ENCODE measurements around the gene BMPR1A. TPM values are rescaled to one million over a fixed set of nuclear protein-coding genes. Genes with fewer than 3 reads are reported as not detected.
A peak's percentile ranks its signal among the peaks of the same experiment; 100 is the strongest.
"Not testable (repeated sequence)": the region's sequence is repeated elsewhere in the genome, so short reads cannot be mapped to it uniquely, and the experiment has no call there.

The BMPR1A gene
- polyA plus RNA-seq, 2 of the 4 experiments (the other 2 are of a cell fraction) = 25.5 to 39.0 TPM

- no peak for TF ChIP-seq ELK1 (IDR thresholded peaks at IDR 0.05; ENCODE audit: low read depth, low read length)
- no peak for TF ChIP-seq BHLHE40 (IDR thresholded peaks at IDR 0.05; ENCODE audit: low read depth, low read length)
- no peak for TF ChIP-seq RAD21 (conservative IDR thresholded peaks at IDR 0.05 in 1 of 2, IDR thresholded peaks at IDR 0.05 in 1 of 2)
- TF ChIP-seq CHD4 (IDR thresholded peaks at IDR 0.05; ENCODE audit: borderline replicate concordance) = no peak
Observed at GRCh38 chr10:86850481-86850880, 94.1 kb downstream of the BMPR1A start (continued).

- no peaks in the 10 kb centered on the region for H3K9me3 ChIP-seq
- no peak overlapping the region for H3K27ac ChIP-seq
- FAIRE-seq = no peak
- TF ChIP-seq NR3C1 (IDR thresholded peaks at IDR 0.05) = no peak
- no peak for TF ChIP-seq GATA3 (IDR thresholded peaks at IDR 0.05; ENCODE audit: borderline replicate concordance)
- peak; percentile 88 for TF ChIP-seq MAFK (IDR thresholded peaks at IDR 0.05; ENCODE audit: partially characterized antibody)
- no peak for TF ChIP-seq ZNF302 (CRISPR knock-in tag; IDR thresholded peaks at IDR 0.05)
- TF ChIP-seq TFCP2L1 (CRISPR knock-in tag; IDR thresholded peaks at IDR 0.05) = no peak
- TF ChIP-seq EHF (CRISPR knock-in tag; IDR thresholded peaks at IDR 0.05) = no peak
- no peak for TF ChIP-seq NPAS2 (CRISPR knock-in tag; IDR thresholded peaks at IDR 0.05; ENCODE audit: borderline replicate concordance)
- TF ChIP-seq CBX8 (IDR thresholded peaks at IDR 0.05) = no peak
- CTCF ChIA-PET = interaction anchor here (0.7 to 1.2 kb wide), 2 partner anchors 10 to 36 kb away, joined by 4 read pairs; no protein-coding TSS in a partner anchor
- H3K4me1 ChIP-seq = no peaks in the 10 kb centered on the region
- 89% methylated on average over 11 of the region's 11 CpGs for WGBS (ENCODE audit: missing lambda C conversion rate)
- H3K4me2 ChIP-seq = no peak overlapping the region
- no peak overlapping the region for H3K4me3 ChIP-seq
- DNase-seq (ENCODE audit: low read depth in 1 of 2, low spot score in 1 of 2) = no peak
- no peak for ATAC-seq
- POLR2A ChIA-PET = no interaction called here
Observed at GRCh38 chr10:86851328-86852207, 95.1 kb downstream of the BMPR1A start.

GRCh38 chr10:86853582-86853981 is 97.2 kb downstream of the BMPR1A start:
- H3K4me2 ChIP-seq; FAIRE-seq; H3K9me3 ChIP-seq; ATAC-seq; H3K4me3 ChIP-seq; CTCF ChIA-PET; POLR2A ChIA-PET; DNase-seq (ENCODE audit: low read depth in 1 of 2, low spot score in 1 of 2); H3K4me1 ChIP-seq; H3K27ac ChIP-seq: not testable (repeated sequence)
- 93% methylated on average over 12 of the region's 12 CpGs for whole genome bisulfite sequencing (ENCODE audit: missing lambda C conversion rate)

- FAIRE-seq (no peak), DNase-seq (ENCODE audit: low read depth in 1 of 2, low spot score in 1 of 2) (no peak), ATAC-seq (no peak)
- CTCF ChIA-PET = interaction anchor here (1.2 to 1.5 kb wide), 2 partner anchors 21 to 167 kb away, joined by 3 to 4 read pairs; no protein-coding TSS in a partner anchor
- Histone ChIP-seq H3K4me1 (0 out of 3 replicates have a peak, but pooled peaks cover 3% of the 10 kb centered on the region), H3K4me2 (no peak overlapping the region), H3K9me3 (no peaks in the 10 kb centered on the region), H3K27ac (no peak overlapping the region), H3K4me3 (no peak overlapping the region)
- POLR2A ChIA-PET = no interaction called here
- WGBS (ENCODE audit: missing lambda C conversion rate) = 80% methylated on average over 1 of the region's 1 CpG
- TF ChIP-seq FOSB (CRISPR knock-in tag; IDR thresholded peaks at IDR 0.05) (no peak), PBX3 (IDR thresholded peaks at IDR 0.05) (no peak), HES2 (IDR thresholded peaks at IDR 0.05) (no peak), RFX5 (IDR thresholded peaks at IDR 0.05) (no peak), JUN (IDR thresholded peaks at IDR 0.05) (no peak), CHD4 (IDR thresholded peaks at IDR 0.05; ENCODE audit: borderline replicate concordance) (no peak), ZFP36 (IDR thresholded peaks at IDR 0.05; ENCODE audit: borderline replicate concordance, partially characterized antibody) (no peak), ZC3H11A (IDR thresholded peaks at IDR 0.05) (no peak), ELK1 (IDR thresholded peaks at IDR 0.05; ENCODE audit: low read depth, low read length) (no peak), FOSL2 (IDR thresholded peaks at IDR 0.05) (no peak), FOSL2 (CRISPR knock-in tag; IDR thresholded peaks at IDR 0.05) (no peak), SMC3 (IDR thresholded peaks at IDR 0.05) (no peak), SREBF2 (IDR thresholded peaks at IDR 0.05) (no peak), ATOH8 (CRISPR knock-in tag; IDR thresholded peaks at IDR 0.05; ENCODE audit: low read depth) (no peak), TFCP2L1 (CRISPR knock-in tag; IDR thresholded peaks at IDR 0.05) (no peak), BCL3 (IDR thresholded peaks at IDR 0.05) (no peak)
Observed at GRCh38 chr10:86855513-86855912, 99.1 kb downstream of the BMPR1A start.
